ENCODE data around the gene CASTOR1.

CASTOR1 gene

GRCh38 chr22:30321461-30321860 is 32.2 kb upstream of the CASTOR1 start:
- no peak for DNase-seq (ENCODE audit: low read depth)
- no peak overlapping the region for H3K4me3 ChIP-seq (ENCODE audit: low read depth, low read length)

DNA sequence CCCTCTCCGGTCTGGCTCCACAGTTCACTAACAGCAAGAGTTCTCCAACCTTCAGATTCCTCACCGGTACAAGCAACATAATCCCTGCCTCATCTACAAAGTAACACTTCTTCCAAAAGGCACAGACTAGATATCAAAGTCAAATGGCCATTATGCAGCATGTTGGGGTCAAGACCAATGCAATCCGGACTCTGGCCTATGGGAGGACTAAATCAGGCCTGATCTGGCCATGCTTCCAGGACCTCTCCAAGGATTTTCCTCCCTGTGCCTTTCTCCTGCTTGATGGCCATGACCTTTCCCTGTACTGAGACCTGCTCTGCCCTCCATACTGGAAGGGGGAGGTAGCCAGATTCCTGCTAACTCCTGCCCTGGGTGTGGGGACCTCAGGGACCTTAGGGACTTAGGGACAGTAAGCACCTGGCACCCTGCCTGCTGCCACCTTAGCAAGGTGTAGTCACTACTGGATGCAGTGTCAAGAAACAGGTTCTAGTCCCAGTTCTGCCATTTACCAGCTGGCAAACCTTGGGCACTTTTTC is 30.8 kb upstream of the CASTOR1 start:
- DNase-seq (ENCODE audit: low read depth): no peak
- H3K4me3 ChIP-seq (ENCODE audit: low read depth, low read length): no peak overlapping the region

GRCh38 chr22:30318799-30319419 is 29.6 kb upstream of the CASTOR1 start:
- no peak overlapping the region for H3K4me3 ChIP-seq (ENCODE audit: low read depth, low read length)
- DNase-seq (ENCODE audit: low read depth): no peak

DNA sequence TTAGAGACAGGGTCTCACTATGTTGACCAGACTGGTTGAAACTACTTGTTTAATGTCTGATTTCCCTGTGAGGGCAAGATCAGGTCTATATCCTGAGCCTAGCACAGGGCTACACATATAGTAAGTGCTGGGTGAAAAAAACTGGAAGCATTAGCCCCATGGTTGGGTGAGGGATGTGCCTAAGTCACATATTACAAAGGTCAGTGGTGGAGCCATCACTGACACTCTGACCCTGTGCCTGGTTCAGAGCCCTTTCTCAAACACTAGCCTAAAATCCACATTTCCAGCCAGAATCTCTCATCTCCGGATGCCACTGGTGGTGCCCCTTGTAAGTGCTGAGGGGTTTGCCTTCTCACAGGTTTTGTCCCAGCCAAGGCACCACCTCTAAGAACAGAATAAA is 28.5 kb upstream of the CASTOR1 start:
- no peak overlapping the region for H3K4me3 ChIP-seq (ENCODE audit: low read depth, low read length)
- no peak for DNase-seq (ENCODE audit: low read depth)

DNA sequence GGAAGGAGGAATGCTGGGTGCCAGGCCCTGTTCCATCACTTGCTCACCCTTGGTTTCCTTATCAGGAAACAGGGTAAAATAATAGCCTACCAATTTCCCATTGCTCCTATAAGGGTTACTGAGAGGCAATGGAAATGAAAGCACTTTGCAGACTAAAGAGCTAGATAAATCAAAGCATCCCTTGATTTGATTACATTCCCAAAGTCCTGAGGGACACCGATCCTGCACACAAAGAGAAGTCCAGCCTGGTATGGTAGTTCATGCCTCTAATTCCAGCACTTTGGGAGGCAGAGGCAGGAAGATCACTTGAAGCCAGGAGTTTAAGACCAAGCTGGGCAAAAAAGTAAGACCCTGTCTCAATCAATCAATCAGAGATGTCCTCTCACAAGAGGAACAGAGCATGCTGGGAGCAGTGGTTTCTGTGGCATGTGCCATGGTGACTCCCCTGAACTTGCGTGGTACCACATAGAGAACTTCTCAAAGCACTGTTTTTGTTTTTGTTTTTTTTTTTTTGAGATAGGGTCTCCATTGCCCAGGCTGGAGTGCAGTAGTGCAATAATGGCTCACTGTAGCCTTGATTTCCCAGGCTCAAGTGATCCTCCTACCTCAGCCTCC is 26.8 kb upstream of the CASTOR1 start:
- DNase-seq (ENCODE audit: low read depth): no peak
- no peak overlapping the region for H3K4me3 ChIP-seq (ENCODE audit: low read depth, low read length)

- no peak for DNase-seq (ENCODE audit: low read depth)
- H3K4me3 ChIP-seq (ENCODE audit: low read depth, low read length): no peak overlapping the region
Measured at GRCh38 chr22:30314915-30315314, 25.6 kb upstream of the CASTOR1 start.

DNA sequence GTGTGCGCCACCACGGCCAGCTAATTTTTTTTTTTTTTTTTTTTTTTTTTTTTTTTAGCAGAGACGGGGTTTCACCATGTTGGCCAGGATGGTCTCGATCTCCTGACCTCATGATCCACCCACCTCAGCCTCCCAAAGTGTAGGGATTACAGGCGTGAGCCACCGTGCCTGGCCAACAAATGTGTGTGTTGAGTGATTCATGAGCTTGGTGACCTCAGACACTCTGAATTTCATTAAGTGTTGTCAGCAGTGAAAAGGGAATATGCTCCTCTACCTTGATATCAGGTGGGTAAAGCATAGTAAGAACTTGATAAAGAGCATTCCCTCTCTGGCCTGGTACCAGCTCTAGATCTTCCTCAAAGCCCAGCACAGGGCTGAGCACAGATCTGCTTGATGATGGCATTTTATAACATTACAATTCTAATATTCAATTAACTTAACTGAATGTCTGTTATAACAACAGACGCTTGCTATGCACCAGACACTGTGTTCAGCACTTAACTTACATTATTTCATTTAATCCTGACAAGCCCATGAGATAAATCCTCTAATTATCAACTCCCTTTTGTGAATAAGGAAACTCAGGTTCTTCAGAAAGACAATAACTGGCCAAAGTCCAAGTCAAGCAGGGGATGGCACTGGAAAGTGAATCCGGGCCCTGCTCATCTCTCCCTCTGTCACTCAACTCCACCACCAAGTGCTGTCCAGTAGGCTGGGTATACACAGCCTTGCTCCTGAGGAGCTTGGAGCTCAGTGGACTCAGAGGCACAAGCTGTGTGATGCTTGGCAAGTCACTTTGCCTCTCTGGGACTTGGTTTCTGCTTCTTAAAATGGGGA is 24.4 kb upstream of the CASTOR1 start:
- DNase-seq (ENCODE audit: low read depth): no peak
- H3K4me3 ChIP-seq (ENCODE audit: low read depth, low read length): no peak overlapping the region

DNA sequence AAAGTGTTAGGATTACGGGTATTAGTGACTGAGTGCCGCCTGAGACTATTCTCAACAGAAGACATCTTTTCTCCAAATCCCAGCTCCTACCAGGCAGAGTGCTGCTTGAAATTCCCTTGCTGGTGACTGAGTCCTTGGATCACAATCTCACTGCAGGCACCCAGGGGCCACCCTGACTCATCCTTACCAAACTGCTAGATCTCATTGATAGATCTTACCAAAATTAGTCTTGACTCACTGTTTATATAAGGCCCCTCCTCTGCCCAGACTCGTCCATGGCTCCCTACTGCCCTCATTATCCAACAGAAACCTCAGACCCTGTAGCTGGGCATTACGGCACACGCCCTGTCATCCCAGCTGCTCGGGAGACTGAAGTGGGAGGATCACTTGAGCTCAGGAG is 22.7 kb upstream of the CASTOR1 start:
- H3K4me3 ChIP-seq (ENCODE audit: low read depth, low read length): no peak overlapping the region
- no peak for DNase-seq (ENCODE audit: low read depth)

GRCh38 chr22:30310881-30311771 is 21.8 kb upstream of the CASTOR1 start:
- H3K4me3 ChIP-seq (ENCODE audit: low read depth, low read length): no peak overlapping the region

GRCh38 chr22:30309951-30310741 is 20.8 kb upstream of the CASTOR1 start:
- no peak for DNase-seq (ENCODE audit: low read depth)
- no peak overlapping the region for H3K4me3 ChIP-seq (ENCODE audit: low read depth, low read length)

More at GRCh38 chr22:30310881-30311771, 21.8 kb upstream of the CASTOR1 start:
- no peak for DNase-seq (ENCODE audit: low read depth)

DNA sequence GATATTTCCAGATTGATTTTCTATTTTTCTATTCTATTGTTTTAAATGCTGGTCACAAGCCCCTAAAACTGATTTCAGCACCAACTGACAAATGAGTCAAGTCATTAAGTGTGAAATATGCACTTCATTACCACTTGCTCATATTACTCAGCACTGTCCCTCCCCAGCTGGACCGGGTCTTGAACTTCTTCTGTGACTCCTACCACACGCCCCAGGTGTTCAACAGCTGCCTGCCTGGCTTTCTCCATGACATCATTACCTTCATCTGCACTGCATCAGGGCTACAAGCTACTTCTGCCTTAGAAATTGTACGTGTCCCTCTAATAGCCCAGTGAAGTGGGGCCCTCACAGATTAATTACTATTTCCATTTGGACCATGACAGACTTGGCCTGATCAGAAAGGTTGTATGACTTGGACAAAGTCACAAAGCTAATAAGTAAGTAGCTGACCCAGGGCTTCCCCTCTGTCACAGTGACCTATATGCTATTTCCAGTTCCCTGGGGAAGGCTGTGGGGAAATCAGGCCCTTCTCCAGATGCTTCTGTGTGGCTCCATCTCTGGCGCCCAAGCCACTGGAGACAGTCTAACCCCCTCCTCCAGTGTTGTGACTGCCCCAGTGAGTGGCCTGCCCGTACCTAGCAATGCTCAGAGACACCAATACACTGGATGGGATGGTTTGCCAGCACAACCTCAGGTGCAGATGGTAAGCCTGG is 19.4 kb upstream of the CASTOR1 start:
- no peak overlapping the region for H3K4me3 ChIP-seq (ENCODE audit: low read depth, low read length)
- DNase-seq (ENCODE audit: low read depth): no peak

DNA sequence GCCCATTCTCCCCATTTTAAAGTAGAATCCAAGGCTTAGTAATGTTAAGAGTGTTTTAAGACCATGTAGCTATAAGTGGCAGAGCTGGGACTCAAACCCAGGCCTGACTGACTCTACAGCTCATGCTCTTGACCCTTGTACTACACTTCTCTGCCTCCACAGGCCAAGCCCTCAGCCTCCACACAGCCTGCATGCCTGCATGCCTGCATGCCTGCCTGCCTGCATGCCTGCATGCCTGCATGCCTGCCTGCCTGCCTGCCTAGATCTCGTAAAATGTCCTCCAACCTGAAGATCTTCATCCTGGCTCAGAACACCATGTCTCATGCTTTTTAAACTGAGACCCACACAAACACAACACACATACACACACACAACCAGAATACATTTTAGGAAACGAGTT is 18.8 kb upstream of the CASTOR1 start:
- DNase-seq (ENCODE audit: low read depth): no peak
- H3K4me3 ChIP-seq (ENCODE audit: low read depth, low read length): no peak overlapping the region

DNA sequence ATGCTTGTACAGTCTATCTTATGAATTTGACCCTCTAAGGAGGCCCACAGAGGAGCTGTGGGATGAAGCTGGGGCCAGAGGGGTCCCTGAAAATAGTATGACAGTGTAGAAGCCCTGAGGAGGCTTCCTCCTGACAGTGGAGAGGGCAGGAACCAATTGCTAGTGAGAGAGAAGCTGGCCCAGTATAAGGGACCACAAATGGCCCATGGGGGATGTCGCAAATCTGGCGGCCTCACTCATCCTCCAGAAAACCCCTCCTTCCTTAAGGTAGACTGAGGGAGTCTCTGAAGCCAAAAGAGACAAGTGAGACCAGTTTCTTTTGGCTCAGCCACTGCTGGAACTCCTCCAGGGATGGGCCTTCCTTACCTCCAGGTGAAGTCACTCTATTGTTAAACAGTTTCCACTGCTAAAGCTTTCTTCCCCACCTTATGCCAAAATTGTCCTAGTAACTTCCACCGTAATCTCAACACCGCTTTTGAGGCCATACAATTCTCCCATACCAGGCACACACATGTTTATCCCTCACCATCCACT is 17.8 kb upstream of the CASTOR1 start:
- DNase-seq (ENCODE audit: low read depth): no peak
- no peak overlapping the region for H3K4me3 ChIP-seq (ENCODE audit: low read depth, low read length)

- no peak for DNase-seq (ENCODE audit: low read depth)
- no peak overlapping the region for H3K4me3 ChIP-seq (ENCODE audit: low read depth, low read length)
Measured at GRCh38 chr22:30306627-30307011, 17.3 kb upstream of the CASTOR1 start.

DNA sequence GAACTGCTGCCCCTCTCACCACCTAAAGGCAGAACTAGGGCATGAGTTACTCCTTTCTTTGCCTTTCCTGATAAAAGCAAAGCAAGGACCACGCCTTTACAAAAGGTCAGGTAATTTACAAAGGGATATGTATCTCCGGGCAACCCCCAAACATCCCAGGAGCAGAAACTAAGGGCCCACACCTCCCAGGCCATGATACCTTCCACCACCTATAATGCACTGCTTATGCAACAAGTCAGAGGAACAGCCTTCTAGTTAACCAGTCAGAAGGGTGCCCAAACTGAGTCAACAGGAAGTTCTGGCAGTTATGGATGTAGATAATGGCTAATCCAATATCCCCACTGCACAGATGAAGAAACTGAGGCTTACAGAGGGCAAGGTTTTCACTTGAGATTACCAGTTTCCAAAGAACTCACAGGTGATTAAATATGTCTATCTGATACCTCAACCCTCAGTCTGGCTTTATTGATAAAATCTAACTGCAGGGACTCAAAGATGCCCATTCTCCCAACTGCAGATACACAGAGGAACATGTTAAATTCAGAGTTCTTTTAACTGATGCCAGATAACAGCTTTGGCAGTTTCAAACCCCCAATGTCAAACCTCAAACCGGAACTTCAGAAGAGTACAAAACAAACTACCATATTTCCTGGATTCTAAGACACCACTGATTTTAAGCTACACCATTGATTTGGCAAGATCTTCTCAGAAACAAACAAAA is 16.8 kb upstream of the CASTOR1 start:
- DNase-seq (ENCODE audit: low read depth): no peak
- H3K4me3 ChIP-seq (ENCODE audit: low read depth, low read length): no peak overlapping the region

DNA sequence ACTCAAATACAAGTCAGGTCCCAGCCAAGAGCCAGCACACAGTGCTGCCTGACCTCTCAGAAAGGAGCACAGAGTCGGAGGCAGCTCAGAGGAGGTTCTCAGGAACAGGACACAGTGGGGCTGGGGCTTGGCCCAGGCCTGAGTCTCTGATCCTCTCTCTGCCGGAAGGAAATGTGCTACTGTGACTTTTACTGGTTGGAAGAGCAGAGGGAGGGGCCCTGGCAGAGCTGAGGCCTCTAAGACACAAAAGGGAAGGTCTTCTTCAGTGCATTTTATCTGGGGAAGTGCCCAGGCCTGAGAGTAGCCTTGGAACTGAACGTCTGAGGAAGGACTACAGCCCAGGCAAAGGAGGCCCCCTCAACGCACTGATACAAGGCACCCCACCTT is 16.2 kb upstream of the CASTOR1 start:
- no peak for DNase-seq (ENCODE audit: low read depth)
- no peak overlapping the region for H3K4me3 ChIP-seq (ENCODE audit: low read depth, low read length)

- no peak for DNase-seq (ENCODE audit: low read depth)
- H3K4me3 ChIP-seq (ENCODE audit: low read depth, low read length): no peak overlapping the region
Measured at GRCh38 chr22:30304495-30305244, 15.4 kb upstream of the CASTOR1 start.

Data from skeletal muscle cell (primary cell).